GM21447 (cell line): ENCODE data around the gene MTMR11.

Experiments used
- ATAC-seq: cut with Tn5 transposase; IDR thresholded peaks from one replicate; pipeline ENCODE4 v1.9.1; 2021; ENCODE audit not compliant: unreplicated experiment

Gene MTMR11

GRCh38 chr1:149936992-149937705, 470 bp upstream of the MTMR11 start:
- ATAC-seq, result no peak

GRCh38 chr1:149934356-149934755, 2.3 kb downstream of the MTMR11 start:
- ATAC-seq, result no peak

DNA sequence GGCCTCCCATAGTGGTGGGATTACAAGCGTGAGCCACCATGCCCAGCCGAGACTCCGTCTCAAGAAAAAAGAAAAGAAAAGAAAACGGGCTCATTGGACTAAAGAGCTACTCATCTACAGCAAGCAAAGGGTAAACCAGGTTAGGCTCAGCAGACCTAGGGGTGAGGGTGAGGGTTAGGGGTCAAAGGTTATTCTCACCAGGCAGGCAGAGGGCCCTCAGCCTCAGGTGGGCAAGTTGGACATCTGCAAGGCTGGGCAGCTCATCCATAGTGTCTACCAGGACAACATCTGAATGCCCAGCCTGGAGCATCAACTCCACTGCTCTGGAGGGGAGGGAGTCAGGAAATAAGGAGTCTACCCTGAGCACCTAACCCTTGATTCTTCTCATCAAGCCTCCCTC, 3.5 kb downstream of the MTMR11 start:
- ATAC-seq, result no peak

- ATAC-seq, result no peak
Measured at GRCh38 chr1:149932474-149932873, 4.2 kb downstream of the MTMR11 start.

DNA sequence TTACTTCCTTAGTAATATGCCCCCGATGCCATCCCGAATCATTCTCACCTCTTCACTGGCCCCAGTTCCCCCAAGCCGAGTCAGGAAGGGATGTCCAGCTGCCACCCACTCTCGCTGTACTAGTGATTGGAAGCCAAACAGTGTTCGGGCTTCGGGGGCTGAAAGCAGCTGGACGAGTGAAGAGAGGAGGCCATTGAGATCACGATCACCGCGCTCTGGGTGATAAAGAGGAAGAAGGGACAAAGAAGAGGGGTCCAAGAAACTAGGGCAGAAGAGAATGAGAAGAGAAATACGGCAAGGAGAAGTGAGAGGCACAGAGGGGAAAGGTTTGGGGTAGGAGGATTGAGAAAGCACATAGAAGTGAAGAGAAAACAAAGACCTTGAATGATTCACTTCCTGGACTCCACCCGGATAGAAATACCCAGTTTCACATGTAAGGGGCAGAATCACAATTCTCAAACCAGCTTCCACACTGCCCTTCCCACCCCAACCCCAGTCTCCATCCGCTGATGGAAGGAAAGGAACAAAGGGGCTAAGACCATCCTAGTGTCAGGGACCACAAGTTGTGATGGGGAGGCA, 5.4 kb downstream of the MTMR11 start:
- ATAC-seq, result no peak

DNA sequence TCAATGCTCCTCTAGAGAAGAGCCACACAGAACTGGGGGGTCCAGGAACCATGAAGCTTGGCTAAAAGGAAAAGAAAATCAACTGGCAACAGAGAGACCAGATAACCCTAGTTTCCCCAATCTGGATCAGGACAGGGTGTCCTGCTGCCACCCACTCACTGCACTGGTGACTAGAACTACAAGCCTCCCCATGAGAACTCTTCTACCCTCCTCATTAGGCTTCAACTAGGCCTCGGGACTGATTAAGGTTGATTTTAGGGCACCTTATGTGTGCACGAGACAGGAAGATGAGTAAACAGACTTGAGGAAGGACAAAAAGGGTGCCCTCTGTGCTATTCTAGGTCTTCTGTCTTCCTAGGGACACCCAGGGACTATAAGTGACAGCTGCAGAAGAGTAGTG, 6.8 kb downstream of the MTMR11 start:
- ATAC-seq, result no peak

DNA sequence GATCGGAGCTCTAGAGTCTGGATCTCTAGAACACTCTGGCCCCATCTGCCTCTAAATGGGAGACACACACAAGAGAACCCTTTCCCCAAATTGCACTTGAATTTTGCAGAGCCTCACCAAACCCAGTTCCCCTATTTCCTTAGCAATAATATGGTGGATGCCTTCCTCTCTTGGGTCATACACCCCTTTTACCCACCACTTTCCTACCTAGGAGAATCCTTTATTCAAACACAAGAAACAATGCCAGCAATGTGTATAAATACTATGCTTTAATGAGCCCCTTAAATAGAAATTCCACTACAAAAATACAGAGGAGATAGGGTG, 8.3 kb downstream of the MTMR11 start:
- ATAC-seq, result no peak

- peak; percentile 90 for ATAC-seq
Measured at GRCh38 chr1:149927563-149928400, 8.9 kb downstream of the MTMR11 start, which contains the start of gene SF3B4. TSS of gene SF3B4 (minus strand) at chr1:149927803. CDS start at chr1:149927759, 44 bp downstream.

GRCh38 chr1:149927056-149927562, 9.6 kb downstream of the MTMR11 start:
- no peak for ATAC-seq

DNA sequence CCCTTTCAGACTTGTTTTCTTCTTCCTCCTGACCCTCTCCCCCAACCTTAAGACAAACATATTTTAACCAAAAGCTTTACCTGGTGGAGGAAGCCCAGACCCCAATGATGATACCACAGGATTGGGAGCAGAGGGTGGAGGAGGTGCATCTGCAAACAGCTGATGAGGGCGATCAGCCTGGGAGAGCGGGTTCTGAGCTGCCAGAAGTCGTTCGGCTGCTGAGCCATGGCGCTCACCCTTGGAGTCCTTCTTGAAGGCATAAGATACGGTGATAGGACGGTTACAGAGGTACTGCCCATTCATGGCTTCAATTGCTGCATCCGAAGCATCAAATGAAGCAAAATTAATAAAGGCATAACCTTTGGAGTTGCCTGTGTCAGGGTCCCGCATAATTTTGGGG, 10.4 kb downstream of the MTMR11 start:
- no peak for ATAC-seq

GRCh38 chr1:149925751-149926150, 10.9 kb downstream of the MTMR11 start:
- ATAC-seq, result no peak

- ATAC-seq, result no peak
Measured at GRCh38 chr1:149925345-149925744, 11.3 kb downstream of the MTMR11 start.

GRCh38 chr1:149923626-149924025, 13.1 kb downstream of the MTMR11 start:
- no peak for ATAC-seq

DNA sequence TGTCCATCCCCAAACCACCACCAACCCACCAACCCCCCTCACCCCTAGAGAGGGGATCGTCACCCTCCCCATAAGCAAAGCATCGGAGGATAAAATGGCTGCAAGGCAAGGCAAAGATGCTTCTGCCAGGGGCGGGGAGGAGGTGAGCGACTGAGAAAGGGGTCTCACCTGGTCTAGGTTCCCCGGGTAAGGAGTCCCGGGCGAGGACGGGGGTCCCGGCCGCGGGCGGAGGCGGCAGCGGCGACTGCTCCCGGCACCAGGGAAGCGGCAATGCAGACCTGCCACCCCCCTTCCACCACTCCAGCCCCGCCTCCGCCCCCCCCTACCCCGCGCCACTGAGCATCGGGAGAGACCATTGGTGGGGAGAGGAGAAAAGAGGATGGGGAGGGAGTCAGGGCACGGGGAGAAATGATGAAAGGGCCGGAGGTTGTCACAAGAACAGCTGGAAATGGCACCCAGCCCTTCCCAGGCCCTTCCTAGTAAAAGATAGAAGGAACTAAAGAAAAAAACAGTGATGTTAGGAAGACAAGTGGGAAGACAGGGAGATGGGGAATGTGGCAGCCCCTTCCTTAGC, 19.0 kb downstream of the MTMR11 start, which contains the start of gene SV2A:
TSS of gene SV2A (minus strand) at position 274 of the 574 bp plus-strand sequence. CDS start 4,004 bp downstream, outside the sequence.
- ATAC-seq, result no peak

DNA sequence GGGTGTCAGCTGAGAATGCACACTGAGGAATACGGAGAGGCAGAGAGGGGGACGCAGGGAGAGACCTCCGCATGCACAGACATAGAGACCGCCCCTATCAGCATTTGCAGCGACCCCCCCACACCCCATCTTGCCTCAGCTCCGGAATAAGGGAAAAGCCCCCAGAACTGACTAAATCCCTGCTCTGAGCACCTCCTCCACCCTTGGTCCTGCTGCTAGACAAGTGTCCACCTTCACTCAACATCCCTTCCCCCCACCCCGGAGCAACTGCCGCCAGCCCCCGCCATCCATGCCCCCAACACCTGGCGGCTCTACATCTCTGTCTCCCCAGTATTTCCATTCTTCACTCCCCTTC, 19.8 kb downstream of the MTMR11 start:
- no peak for ATAC-seq

- no peak for ATAC-seq
Measured at GRCh38 chr1:149916193-149916897, 20.3 kb downstream of the MTMR11 start.

DNA sequence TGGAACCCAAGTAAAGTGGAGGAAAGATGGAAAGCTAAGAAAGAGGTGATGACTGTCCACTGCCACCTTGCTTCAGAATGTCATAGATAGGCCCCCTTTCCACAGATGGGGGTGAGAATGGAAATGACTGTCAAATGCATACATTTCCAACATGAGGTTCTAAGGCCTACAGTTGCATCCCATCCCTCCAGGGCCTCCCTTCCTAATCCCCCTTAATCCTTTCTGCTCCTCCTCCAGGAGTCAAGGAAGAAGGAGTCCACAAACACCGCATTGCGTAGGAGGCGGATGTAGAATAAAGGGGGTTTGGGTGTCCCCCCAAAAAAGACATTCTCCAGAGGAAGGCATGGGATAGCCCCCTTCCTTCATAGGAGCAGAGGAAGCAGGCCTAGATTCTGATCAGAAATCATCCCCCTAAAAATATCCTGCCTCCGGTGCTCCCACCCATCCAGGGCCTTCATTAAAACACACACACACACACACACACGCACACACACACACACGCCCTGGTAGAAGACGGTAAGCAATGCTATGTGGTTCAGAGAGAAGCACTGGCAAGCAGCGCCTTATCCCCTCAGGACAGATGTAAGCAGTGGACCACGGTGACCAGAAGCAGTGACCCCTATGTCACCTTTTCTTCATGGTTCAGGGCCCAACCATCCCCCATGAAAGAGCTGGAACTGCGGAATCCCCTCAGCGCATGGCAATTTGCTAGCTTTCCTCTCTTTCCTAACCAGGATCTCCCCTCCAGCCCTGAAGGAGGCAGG, 21.1 kb downstream of the MTMR11 start:
- ATAC-seq, result no peak

GRCh38 chr1:149914545-149914944, 22.1 kb downstream of the MTMR11 start:
- no peak for ATAC-seq

GRCh38 chr1:149906570-149907075, 30.1 kb downstream of the MTMR11 start:
- no peak for ATAC-seq
